ENCODE measurements around the gene AHDC1.

DNA sequence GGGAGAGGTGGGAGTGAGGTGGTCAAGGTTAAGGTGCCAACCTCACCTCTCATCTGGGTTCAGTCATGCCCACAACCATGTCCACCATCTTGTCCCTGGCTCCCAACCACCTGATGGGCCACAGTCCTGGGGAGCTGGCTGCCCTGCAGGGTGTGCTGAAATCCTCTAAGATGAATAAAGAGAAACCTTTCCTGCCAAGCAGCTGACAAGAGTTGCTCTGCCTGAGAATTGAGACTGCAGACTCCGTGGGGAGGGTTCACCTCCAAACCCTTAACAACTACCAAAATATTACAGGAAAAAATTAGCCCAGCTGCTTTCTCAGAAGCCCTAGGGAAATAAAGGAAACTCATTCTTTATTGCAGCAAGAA lies 46.2 kb upstream of the AHDC1 start:
- TF ChIP-seq, protein P1, sequence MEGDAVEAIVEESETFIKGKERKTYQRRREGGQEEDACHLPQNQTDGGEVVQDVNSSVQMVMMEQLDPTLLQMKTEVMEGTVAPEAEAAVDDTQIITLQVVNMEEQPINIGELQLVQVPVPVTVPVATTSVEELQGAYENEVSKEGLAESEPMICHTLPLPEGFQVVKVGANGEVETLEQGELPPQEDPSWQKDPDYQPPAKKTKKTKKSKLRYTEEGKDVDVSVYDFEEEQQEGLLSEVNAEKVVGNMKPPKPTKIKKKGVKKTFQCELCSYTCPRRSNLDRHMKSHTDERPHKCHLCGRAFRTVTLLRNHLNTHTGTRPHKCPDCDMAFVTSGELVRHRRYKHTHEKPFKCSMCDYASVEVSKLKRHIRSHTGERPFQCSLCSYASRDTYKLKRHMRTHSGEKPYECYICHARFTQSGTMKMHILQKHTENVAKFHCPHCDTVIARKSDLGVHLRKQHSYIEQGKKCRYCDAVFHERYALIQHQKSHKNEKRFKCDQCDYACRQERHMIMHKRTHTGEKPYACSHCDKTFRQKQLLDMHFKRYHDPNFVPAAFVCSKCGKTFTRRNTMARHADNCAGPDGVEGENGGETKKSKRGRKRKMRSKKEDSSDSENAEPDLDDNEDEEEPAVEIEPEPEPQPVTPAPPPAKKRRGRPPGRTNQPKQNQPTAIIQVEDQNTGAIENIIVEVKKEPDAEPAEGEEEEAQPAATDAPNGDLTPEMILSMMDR (IDR thresholded peaks at IDR 0.05): no peak
- no peak for TF ChIP-seq EP300 (IDR thresholded peaks at IDR 0.05)
